AG09309 (cell line): Measurements from ENCODE around the gene CSNK1D.
"Not testable (repeated sequence)": the region's sequence is repeated elsewhere in the genome, so short reads cannot be mapped to it uniquely, and the experiment has no call there.

Experiments
- DNase-seq: peaks from one replicate; pipeline ENCODE4 v3.0.0-alpha.2; 2010; ENCODE audit warnings: low read depth
- H3K4me3 ChIP-seq: 2 replicates; pipeline ENCODE4 v1.5.1; 2011; ENCODE audit warnings: mild to moderate bottlenecking, low read depth, low read length, moderate library complexity; ENCODE audit not compliant: control insufficient read depth
- TF ChIP-seq, protein P1 (sequence below): IDR thresholded peaks from 2 replicates; pipeline ENCODE4 v1.5.1; 2011; ENCODE audit warnings: mild to moderate bottlenecking, low read depth, low read length, inconsistent platforms; ENCODE audit not compliant: insufficient read depth, control insufficient read depth; ENCODE audit errors: missing control alignments

CSNK1D gene

DNA sequence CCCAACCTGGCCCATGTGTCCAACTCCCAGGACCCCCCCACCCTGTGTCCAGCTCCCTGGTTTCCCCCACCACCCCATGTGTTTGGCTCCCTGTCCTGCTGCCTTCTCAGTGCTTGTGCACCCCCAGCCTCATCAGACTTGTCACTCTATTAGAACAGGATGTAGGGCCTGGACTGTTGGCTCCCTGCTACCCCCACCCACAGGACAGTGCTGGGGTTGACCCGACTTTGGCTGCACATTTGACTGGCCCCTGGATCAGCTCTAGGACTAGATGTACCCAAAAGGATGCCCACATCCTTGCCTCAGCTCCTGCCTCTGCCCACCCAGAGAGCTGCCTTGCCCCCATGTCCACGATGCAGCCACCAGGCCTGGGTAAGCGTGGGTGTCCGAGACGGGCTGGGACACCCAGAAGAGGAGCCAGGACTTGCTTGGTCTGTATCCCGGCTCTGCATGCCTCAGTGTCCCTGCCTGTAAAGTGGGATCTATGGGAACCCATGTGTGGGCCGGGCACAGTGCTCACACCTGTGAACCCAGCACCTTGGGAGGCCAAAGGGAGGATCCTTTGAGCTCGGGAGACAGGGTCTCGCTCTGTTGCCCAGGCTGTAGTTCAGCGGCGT is 59.4 kb downstream of the CSNK1D start:
- H3K4me3 ChIP-seq = no peak overlapping the region
- TF ChIP-seq, protein P1, sequence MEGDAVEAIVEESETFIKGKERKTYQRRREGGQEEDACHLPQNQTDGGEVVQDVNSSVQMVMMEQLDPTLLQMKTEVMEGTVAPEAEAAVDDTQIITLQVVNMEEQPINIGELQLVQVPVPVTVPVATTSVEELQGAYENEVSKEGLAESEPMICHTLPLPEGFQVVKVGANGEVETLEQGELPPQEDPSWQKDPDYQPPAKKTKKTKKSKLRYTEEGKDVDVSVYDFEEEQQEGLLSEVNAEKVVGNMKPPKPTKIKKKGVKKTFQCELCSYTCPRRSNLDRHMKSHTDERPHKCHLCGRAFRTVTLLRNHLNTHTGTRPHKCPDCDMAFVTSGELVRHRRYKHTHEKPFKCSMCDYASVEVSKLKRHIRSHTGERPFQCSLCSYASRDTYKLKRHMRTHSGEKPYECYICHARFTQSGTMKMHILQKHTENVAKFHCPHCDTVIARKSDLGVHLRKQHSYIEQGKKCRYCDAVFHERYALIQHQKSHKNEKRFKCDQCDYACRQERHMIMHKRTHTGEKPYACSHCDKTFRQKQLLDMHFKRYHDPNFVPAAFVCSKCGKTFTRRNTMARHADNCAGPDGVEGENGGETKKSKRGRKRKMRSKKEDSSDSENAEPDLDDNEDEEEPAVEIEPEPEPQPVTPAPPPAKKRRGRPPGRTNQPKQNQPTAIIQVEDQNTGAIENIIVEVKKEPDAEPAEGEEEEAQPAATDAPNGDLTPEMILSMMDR = no peak
- no peak for DNase-seq

DNA sequence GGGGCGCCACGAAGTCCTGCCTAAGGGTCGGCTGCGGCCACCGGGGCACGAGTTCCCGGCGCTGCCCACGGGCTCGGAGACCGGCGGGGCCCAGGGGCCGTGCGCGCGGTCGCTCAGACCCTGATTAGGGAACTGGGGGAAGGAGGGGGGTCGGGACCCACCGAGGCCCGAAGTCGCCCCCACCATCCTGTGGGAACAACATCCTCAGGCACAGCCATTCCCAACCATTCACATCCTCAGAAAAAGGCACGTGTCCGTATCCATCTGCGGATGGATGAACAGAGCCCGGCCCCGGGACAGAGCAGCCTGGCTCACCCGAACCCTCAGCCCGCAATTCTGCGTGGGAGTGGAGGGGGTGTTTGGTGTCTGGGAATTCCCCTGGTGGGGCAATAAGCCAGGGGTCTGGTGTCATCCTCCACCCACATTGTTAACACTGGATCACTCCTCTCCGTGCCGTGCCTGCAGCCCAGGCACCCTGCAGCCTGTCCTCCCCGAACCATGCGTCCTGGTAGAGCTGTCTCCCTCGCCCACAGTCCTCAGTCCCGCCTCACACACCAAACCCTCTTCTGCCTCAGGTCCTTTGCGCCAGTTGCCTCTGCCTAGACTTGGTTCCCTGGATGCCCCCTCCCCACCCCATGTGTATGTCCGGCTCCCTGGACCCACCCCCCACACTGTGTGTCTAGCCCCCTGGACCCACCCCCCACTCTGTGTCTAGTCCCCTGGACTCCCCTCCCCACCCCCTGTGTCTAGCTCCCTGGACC is 60.1 kb downstream of the CSNK1D start:
- TF ChIP-seq, protein P1 = no peak
- peak overlapping the region; percentile 60 for H3K4me3 ChIP-seq
- no peak for DNase-seq

DNA sequence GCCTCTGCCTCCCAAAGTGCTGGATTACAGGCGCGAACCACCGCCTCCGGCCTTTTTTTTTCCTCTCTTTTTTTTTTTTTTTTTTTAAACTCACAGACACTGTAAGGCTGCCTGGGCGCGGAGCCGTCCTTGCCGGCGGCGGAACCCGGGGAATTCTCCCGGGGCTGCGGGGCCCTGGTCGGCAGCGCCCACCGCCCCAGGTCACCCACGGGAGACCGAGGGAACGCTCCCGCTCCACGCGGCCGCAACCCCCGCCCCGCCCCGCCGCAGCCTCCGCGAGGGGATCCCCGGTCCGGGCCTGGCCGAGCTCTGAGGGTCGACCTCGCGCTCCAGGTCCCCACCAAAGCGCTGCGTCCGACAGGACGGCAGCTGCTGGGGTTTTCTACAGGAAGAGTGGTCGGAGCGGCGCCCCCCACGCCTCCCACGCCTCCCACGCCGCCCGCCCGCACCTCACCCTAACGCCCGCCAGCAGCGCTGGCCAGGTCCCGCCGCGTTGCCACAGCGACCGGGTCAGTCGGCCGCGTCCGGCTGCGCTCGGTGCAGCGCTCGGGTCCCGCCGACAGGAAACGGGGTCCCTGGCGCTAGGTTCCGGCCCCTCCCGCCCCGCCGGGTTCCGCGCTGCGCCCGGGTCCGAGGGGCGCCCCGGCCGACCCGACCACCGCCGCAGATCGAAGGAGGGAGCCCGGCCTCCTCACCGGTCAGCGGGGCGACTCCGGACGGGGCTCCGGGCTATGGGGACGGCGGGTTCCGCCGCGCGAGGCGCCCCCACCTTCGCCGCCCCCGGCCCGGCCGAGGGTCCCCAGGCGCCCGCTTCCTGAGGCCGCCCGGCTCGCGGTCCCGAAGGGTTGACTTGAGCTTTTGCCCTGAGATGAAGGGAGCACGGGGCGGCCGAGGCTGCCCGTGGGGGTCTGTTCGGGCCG is 60.9 kb downstream of the CSNK1D start, which contains the start of gene CCDC57:
CCDC57 (minus strand) TSS at position 512 of the 920 bp plus-strand sequence. CDS start 10,898 bp downstream, outside the sequence.
- peak within 1 kb of the TSS; percentile 60 for H3K4me3 ChIP-seq
- TF ChIP-seq, protein P1 = no peak
- no peak for DNase-seq

DNA sequence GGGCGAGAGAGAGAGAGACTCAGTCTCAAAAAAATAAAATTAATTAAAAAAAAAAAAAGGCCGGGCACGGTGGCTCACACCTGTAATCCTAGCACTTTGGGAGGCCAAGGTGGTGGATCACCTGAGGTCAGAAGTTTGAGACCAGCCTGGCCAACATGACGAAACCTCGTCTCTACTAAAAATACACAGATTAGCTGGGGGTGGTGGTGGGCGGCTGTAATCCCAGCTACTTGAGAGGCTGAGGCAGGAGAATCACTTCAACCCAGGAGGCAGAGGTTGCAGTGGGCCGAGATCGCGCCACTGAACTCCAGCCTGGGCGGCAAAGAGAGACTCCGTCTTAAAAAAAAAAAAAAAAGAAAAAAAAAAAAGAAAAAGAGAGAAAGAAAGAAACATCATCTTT is 62.8 kb downstream of the CSNK1D start:
- not testable (repeated sequence) for DNase-seq, H3K4me3 ChIP-seq

DNA sequence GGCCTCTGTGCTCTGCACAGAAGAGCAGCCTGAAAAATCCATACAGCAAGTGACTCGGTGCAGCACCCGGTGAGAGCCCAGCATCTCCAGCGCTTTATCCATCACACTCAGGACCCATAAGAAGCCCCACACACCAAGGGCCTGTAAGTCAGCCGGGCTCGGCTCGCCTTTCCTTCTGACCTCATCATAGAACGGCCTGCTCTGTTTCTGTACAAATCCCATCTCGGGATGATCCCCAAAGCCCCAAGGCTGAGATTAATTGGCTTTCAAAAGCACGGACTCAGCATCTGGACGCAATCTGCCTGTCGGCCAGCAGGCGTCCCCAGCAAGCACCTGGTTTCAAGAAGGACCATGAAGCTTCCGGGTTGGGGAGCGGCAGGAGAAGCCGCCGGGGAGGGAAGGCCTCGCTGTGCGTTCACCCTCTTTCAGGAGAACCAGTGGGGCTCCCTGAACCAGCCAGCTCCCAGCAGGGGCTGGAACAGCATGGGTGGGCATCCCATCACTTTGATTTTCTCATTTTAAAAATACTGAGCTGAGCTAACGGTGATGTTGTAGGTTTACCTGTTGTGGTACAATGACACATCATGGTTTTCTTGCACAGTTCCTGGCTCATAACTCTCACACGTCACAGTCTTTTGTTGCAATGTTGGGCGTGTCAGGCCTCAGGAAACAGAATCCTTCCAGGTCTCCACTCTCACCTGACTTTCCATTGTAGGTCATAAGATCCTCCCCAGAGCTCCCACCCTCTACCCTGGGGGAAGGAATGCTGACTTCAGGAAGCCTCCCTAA is 67.6 kb downstream of the CSNK1D start:
- TF ChIP-seq, protein P1 = peak; percentile 90
- H3K4me3 ChIP-seq = no peak overlapping the region
- DNase-seq = no peak

DNA sequence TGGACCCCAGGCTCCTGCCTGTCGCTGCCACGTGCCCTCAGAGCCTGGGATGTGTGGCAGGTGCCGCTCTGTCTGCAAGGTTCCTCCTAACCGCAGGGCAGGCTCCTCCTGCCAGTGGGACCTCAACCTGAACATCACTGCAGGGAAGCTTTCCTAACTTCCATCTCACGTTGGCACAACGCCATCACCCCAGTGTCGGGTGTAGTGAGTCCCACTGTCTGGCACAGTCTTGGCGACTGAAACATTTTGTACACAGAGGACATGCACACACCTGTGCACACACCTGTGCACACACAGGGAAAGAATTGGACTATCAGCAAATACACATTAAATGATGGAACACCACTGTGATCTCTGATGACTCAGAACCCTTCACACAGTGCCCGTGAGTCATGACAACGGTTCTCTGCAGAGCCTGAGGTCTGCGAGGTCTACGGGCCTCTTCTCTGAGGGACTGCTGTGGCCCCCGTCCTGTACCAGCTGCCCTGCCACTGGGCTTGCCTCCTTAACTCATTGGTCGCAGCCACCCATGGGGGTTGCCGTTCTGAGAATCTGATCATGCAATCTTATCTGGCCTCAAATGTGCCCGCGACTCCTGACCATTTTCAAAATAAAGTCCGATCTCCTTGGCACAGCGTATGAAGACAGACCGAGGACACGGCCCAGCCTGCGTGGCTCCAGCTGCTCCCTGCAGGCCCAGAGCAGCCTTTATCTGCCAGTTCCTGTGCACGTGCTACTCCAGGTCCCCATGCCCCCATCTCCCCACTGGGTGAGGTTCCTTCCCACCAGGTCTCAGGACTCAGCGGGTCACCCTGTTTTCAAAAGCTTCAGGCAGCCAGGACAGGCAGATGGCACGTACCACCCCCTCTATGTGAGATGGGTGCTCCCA is 68.4 kb downstream of the CSNK1D start:
- TF ChIP-seq, protein P1 = no peak
- H3K4me3 ChIP-seq = no peak overlapping the region
- DNase-seq = no peak
